GM20000 (cell line): ENCODE measurements around the gene SLC47A2.

ENCODE experiments used
- DNase-seq: peaks from one replicate; pipeline ENCODE4 v3.0.0; 2012; ENCODE audit warnings: low spot score
- CTCF ChIP-seq: IDR thresholded peaks from 2 replicates; pipeline ENCODE4 v1.5.1; 2012; ENCODE audit warnings: mild to moderate bottlenecking, control low read depth; ENCODE audit errors: extremely low read depth, missing control alignments

Gene SLC47A2

DNA sequence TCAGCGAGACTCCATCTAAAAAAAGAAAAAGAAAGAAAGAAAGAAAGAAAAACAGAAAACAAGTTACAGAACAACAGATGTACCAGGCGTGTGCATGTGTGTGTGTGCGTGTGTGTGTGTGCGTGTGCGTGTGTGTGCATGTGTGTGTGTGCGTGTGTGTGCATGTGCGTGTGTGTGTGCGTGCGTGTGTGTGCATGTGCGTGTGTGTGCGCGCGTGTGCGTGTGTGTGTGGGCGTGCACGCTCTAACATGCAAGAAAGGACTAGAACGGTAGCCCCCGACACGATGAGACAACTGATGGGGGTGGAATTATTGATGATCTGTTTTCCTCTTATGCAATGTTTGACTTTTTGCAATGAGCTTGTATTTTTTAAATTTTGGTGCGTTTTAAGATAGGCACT is 30.1 kb upstream of the SLC47A2 start:
- no peak for TF ChIP-seq CTCF
- no peak for DNase-seq

GRCh38 chr17:19744922-19745757 is 28.8 kb upstream of the SLC47A2 start:
- peak; percentile 88 for TF ChIP-seq CTCF
- peak; percentile 91 for DNase-seq

DNA sequence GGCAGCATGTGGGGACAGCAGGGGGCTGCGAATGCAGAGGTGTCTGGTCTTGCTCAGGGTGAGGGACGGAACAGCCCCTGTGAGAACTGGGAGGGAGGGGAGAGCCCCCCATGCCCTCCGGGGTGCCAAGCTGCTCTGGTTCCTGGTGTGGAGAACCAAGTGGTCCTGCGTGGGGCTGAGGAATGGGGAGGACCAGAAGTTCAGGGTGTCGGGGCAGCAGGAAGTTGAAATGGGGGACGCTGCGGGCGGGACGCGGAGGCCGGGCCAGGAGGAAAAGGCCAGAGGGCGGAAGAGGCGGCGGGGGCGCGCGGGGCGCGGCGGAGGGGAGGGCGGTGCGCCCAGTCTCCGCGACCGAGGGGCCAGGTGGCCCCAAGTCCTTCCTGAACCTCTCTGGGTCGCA is 28.1 kb upstream of the SLC47A2 start:
- DNase-seq, result no peak
- TF ChIP-seq CTCF, result no peak

GRCh38 chr17:19743101-19744100 is 27.0 kb upstream of the SLC47A2 start:
- no peak for TF ChIP-seq CTCF
- DNase-seq, result no peak

DNA sequence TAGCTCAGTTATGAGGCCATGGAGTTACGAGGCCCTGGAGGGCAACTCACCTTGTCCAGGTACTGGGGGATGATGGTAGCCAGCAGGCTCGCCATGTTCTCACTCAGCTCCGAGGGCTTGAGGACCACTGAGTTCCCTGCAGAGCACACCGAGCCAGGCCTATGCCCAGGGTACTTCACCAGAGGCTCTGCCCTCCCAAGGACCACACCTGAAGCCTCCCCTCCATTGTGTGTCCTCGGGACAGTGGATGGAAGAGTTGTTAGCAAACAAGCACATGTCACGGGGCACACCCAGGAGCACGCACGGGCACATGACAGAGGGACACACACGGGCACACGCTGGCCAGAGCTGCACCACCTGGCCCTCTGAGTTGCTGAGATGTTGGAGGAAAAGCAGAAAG is 26.1 kb upstream of the SLC47A2 start:
- no peak for TF ChIP-seq CTCF

DNA sequence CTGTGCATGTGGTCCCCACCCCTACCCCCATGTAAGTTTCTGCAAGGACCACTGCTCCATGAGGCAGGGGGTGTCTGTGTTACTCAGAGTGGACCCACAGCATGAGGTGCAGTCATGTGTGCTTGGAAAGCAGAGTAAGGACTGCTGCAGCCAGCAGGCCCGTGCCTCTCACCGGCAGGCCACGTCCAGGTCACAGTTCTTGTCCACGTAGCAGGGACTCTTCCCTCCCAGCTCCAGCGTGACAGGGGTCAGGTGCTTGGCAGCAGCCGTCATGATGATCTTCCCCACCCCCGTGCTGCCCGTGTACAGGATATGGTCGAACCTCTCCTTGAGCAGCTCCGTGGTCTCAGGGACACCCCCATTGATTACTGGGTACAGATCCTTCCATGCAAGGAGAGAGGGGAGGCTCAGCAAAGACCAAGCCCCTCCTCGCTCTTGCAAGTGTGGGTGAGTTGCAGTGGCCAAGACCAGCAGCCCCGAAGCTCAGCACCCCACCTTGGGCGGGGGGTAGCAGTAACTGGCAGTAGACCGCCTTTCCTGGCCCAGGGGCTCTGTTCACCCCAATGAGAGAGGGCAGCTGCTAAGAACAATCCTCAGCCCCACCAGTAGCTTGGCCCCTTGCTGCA is 25.6 kb upstream of the SLC47A2 start:
- no peak for DNase-seq
- no peak for TF ChIP-seq CTCF

More for the DNA sequence above, 26.1 kb upstream of the SLC47A2 start:
- DNase-seq, result no peak

DNA sequence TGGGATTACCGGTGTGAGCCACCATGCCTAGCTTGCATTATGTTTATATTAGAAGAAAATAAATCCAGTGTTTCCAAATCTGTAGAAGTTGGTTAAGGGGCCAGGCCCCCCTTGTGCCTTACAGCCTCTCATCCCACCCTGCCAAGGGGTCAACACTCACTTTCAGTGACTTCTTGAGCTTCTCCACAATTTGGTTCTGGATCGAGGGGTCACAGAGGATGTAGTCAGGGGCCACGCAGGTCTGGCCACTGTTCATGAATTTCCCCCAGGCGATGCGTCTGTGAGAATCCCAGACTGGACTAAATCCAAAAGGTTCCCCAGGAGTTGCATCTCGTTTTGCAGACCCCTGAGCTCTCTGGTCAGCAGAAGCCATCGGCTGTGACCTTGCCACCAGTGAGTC is 24.5 kb upstream of the SLC47A2 start:
- no peak for TF ChIP-seq CTCF
- DNase-seq, result no peak
